ENCODE measurements around the gene TGM6. TPM values are rescaled to one million over a fixed set of nuclear protein-coding genes. Genes with fewer than 3 reads are reported as not detected.
"Not testable (repeated sequence)": the region's sequence is repeated elsewhere in the genome, so short reads cannot be mapped to it uniquely, and the experiment has no call there.

The TGM6 gene
- total and polyA plus RNA-seq, 7 experiments from 2014 or later: not detected

GRCh38 chr20:2401527-2401926 lies 20.8 kb downstream of the TGM6 start:
- POLR2A ChIA-PET: no interaction called here
- no peak for ATAC-seq

GRCh38 chr20:2402271-2402980 lies 21.7 kb downstream of the TGM6 start:
- no peaks in the 10 kb centered on the region for H3K4me1 ChIP-seq (ENCODE audit: control insufficient read depth in 2 of 2, insufficient read depth in 2 of 2, low read length in 2 of 2)
- Mint-ChIP-seq H3K9me3 (peaks cover 0 to 17% (median 2%) of the 10 kb centered on the region in 11 donors), H3K27me3 (peaks cover 0 to 11% (median 0%) of the 10 kb centered on the region in 5 donors), H3K4me1 (no peaks in the 10 kb centered on the region), H3K4me3 (no peak overlapping the region), H3K27ac (no peak overlapping the region), H3K36me3 (peaks cover 0 to 7% (median 0%) of the 10 kb centered on the region in 5 donors)
- H3K9me3 ChIP-seq (ENCODE audit: control insufficient read depth in 2 of 3, low read length in 3 of 3): peaks cover 0 to 12% (median 0%) of the 10 kb centered on the region in 3 experiments
- ChIA-PET POLR2A (no interaction called here), CTCF (no interaction called here)
- no peaks in the 10 kb centered on the region for H3K36me3 ChIP-seq (ENCODE audit: control insufficient read depth in 2 of 3, insufficient read depth in 3 of 3, low read length in 3 of 3)
- no peak overlapping the region for H3K27ac ChIP-seq (ENCODE audit: low read depth, low read length)
- no peak overlapping the region for H3K4me3 ChIP-seq (ENCODE audit: low read length)
- no peak for ATAC-seq
- DNase-seq: no peak
- H3K27me3 ChIP-seq (ENCODE audit: control insufficient read depth in 2 of 2, insufficient read depth in 2 of 2, low read length in 2 of 2): no peaks in the 10 kb centered on the region
- intact Hi-C loops (cut with micrococcal nuclease): no loop called here

More at GRCh38 chr20:2401527-2401926, 20.8 kb downstream of the TGM6 start:
- Histone ChIP-seq H3K9me3 (ENCODE audit: control insufficient read depth in 2 of 3, low read length in 3 of 3) (peaks cover 0 to 12% (median 0%) of the 10 kb centered on the region in 3 experiments), H3K27ac (ENCODE audit: low read depth, low read length) (no peak overlapping the region), H3K4me1 (ENCODE audit: control insufficient read depth in 2 of 2, insufficient read depth in 2 of 2, low read length in 2 of 2) (no peaks in the 10 kb centered on the region), H3K4me3 (ENCODE audit: low read length) (no peak overlapping the region), H3K36me3 (ENCODE audit: control insufficient read depth in 2 of 3, insufficient read depth in 3 of 3, low read length in 3 of 3) (no peaks in the 10 kb centered on the region), H3K27me3 (ENCODE audit: control insufficient read depth in 2 of 2, insufficient read depth in 2 of 2, low read length in 2 of 2) (no peaks in the 10 kb centered on the region)
- Mint-ChIP-seq H3K36me3 (peaks cover 0 to 7% (median 0%) of the 10 kb centered on the region in 5 donors), H3K9me3 (peaks cover 0 to 24% (median 2%) of the 10 kb centered on the region in 11 donors), H3K27me3 (peaks cover 0 to 11% (median 5%) of the 10 kb centered on the region in 5 donors), H3K4me1 (no peaks in the 10 kb centered on the region), H3K27ac (no peak overlapping the region), H3K4me3 (no peak overlapping the region)
- intact Hi-C loops (cut with micrococcal nuclease): no loop called here
- no peak for DNase-seq
- CTCF ChIA-PET: no interaction called here

DNA sequence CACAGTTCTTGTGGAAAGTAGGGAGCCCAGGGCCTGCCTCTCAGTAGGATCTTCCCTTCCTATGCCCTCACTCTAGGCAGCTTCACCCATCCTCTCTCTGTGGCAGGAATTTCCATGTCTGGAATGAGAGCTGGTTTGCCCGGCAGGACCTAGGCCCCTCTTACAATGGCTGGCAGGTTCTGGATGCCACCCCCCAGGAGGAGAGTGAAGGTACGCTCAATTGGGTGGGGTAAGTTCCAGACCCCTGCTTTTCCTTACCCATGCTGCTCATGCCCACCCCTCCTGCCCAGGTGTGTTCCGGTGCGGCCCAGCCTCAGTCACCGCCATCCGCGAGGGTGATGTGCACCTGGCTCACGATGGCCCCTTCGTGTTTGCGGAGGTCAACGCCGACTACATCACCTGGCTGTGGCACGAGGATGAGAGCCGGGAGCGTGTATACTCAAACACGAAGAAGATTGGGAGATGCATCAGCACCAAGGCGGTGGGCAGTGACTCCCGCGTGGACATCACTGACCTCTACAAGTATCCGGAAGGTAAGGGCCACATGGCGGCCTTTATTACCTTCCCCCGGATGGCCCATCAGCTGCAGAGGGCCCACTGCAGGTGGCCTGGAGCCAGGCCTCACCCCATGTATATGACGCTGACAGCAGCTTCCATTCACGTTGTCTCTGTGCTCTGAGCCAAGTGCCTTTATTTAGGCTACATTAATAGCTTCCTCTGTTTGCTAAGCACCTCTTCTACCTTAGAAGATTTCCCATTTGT lies 22.8 kb downstream of the TGM6 start:
- intact Hi-C loops (cut with micrococcal nuclease): no loop called here
- peaks cover 0 to 6% (median 0%) of the 10 kb centered on the region in 3 experiments for H3K9me3 ChIP-seq (ENCODE audit: control insufficient read depth in 2 of 3, low read length in 3 of 3)
- CTCF ChIA-PET: no interaction called here
- H3K36me3 Mint-ChIP-seq: peaks cover 0 to 3% (median 0%) of the 10 kb centered on the region in 5 donors
- DNase-seq (no peak), ATAC-seq (no peak)
- no peak overlapping the region for H3K4me3 Mint-ChIP-seq
- no peak overlapping the region for H3K27ac ChIP-seq (ENCODE audit: low read depth, low read length)
- no peaks in the 10 kb centered on the region for H3K4me1 ChIP-seq (ENCODE audit: control insufficient read depth in 2 of 2, insufficient read depth in 2 of 2, low read length in 2 of 2)
- POLR2A ChIA-PET: no interaction called here
- no peak overlapping the region for H3K27ac Mint-ChIP-seq
- H3K4me1 Mint-ChIP-seq: no peaks in the 10 kb centered on the region
- no peaks in the 10 kb centered on the region for H3K27me3 ChIP-seq (ENCODE audit: control insufficient read depth in 2 of 2, insufficient read depth in 2 of 2, low read length in 2 of 2)
- H3K9me3 Mint-ChIP-seq: peaks cover 0 to 13% (median 0%) of the 10 kb centered on the region in 11 donors
- peaks cover 0 to 19% (median 4%) of the 10 kb centered on the region in 5 donors for H3K27me3 Mint-ChIP-seq
- no peaks in the 10 kb centered on the region for H3K36me3 ChIP-seq (ENCODE audit: control insufficient read depth in 2 of 3, insufficient read depth in 3 of 3, low read length in 3 of 3)
- H3K4me3 ChIP-seq (ENCODE audit: low read length): no peak overlapping the region

- peaks cover 0 to 5% (median 0%) of the 10 kb centered on the region in 3 experiments for H3K9me3 ChIP-seq (ENCODE audit: control insufficient read depth in 2 of 3, low read length in 3 of 3)
- Mint-ChIP-seq H3K27ac (no peak overlapping the region), H3K9me3 (peaks cover 0 to 13% (median 0%) of the 10 kb centered on the region in 11 donors), H3K4me1 (no peaks in the 10 kb centered on the region), H3K36me3 (peaks cover 0 to 3% (median 0%) of the 10 kb centered on the region in 5 donors), H3K27me3 (peaks cover 0 to 34% (median 16%) of the 10 kb centered on the region in 5 donors), H3K4me3 (no peak overlapping the region)
- no peaks in the 10 kb centered on the region for H3K36me3 ChIP-seq (ENCODE audit: control insufficient read depth in 2 of 3, insufficient read depth in 3 of 3, low read length in 3 of 3)
- DNase-seq: no peak
- H3K27ac ChIP-seq (ENCODE audit: low read depth, low read length): no peak overlapping the region
- intact Hi-C loops (cut with micrococcal nuclease): no loop called here
- ATAC-seq: no peak
- H3K4me1 ChIP-seq (ENCODE audit: control insufficient read depth in 2 of 2, insufficient read depth in 2 of 2, low read length in 2 of 2): no peaks in the 10 kb centered on the region
- ChIA-PET POLR2A (no interaction called here), CTCF (no interaction called here)
- H3K27me3 ChIP-seq (ENCODE audit: control insufficient read depth in 2 of 2, insufficient read depth in 2 of 2, low read length in 2 of 2): no peaks in the 10 kb centered on the region
- no peak overlapping the region for H3K4me3 ChIP-seq (ENCODE audit: low read length)
Measured at GRCh38 chr20:2405693-2406065, 25.0 kb downstream of the TGM6 start.

DNA sequence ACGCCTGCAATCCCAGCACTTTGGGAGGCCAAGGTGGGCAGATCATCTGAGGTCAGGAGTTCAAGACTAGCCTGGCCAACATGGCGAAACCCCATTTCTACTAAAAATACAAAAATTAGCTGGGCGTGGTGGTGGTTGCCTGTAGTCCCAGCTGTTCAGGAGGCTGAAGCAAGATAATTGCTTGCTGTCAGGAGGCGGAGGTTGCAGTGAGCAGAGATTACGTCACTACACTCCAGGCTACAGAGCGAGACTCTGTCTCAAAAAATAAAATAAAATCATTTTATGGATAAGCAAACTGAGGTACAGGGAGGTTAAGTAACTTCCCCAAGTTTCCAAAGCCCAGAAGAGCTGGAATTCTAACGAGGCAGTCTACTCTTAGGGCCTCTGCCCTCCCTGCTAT lies 26.7 kb downstream of the TGM6 start:
- DNase-seq; CTCF ChIA-PET; POLR2A ChIA-PET; ATAC-seq; H3K36me3 Mint-ChIP-seq; H3K4me3 ChIP-seq (ENCODE audit: low read length); H3K27ac ChIP-seq (ENCODE audit: low read depth, low read length); H3K36me3 ChIP-seq (ENCODE audit: control insufficient read depth in 2 of 3, insufficient read depth in 3 of 3, low read length in 3 of 3); intact Hi-C loops (cut with micrococcal nuclease); H3K4me1 Mint-ChIP-seq; H3K4me1 ChIP-seq (ENCODE audit: control insufficient read depth in 2 of 2, insufficient read depth in 2 of 2, low read length in 2 of 2); H3K9me3 ChIP-seq (ENCODE audit: control insufficient read depth in 2 of 3, low read length in 3 of 3); H3K27ac Mint-ChIP-seq; H3K27me3 ChIP-seq (ENCODE audit: control insufficient read depth in 2 of 2, insufficient read depth in 2 of 2, low read length in 2 of 2); H3K4me3 Mint-ChIP-seq: not testable (repeated sequence)
- Mint-ChIP-seq H3K27me3 (peaks cover 5 to 48% (median 27%) of the 10 kb centered on the region in 5 donors), H3K9me3 (peaks cover 0 to 13% (median 0%) of the 10 kb centered on the region in 11 donors)

DNA sequence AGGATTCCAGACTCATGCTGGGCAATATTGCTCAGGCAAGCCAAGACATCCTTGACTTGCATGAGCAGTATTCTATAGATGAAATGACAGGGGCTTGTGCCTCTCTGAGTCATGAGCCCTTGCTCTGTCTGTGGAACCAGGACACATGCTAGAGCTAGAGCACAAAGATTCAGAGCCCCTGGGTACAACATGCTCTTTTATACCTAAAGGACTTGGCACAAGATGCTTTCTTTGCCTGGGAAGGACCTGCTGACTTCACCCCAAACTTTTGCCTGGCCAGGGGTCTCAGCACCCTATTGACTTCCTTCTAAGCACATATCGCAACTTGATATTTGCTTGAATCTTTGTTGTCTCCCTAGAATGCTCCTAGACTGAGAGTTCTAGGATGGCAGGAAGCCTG lies 27.4 kb downstream of the TGM6 start:
- Mint-ChIP-seq H3K9me3 (peaks cover 0 to 13% (median 0%) of the 10 kb centered on the region in 11 donors), H3K4me1 (no peaks in the 10 kb centered on the region), H3K36me3 (peaks cover 0 to 3% (median 0%) of the 10 kb centered on the region in 5 donors), H3K4me3 (no peak overlapping the region), H3K27ac (no peak overlapping the region), H3K27me3 (peaks cover 8 to 50% (median 31%) of the 10 kb centered on the region in 5 donors)
- Histone ChIP-seq H3K9me3 (ENCODE audit: control insufficient read depth in 2 of 3, low read length in 3 of 3) (peaks cover 0 to 5% (median 0%) of the 10 kb centered on the region in 3 experiments), H3K36me3 (ENCODE audit: control insufficient read depth in 2 of 3, insufficient read depth in 3 of 3, low read length in 3 of 3) (no peaks in the 10 kb centered on the region), H3K27me3 (ENCODE audit: control insufficient read depth in 2 of 2, insufficient read depth in 2 of 2, low read length in 2 of 2) (no peaks in the 10 kb centered on the region), H3K27ac (ENCODE audit: low read depth, low read length) (no peak overlapping the region), H3K4me1 (ENCODE audit: control insufficient read depth in 2 of 2, insufficient read depth in 2 of 2, low read length in 2 of 2) (no peaks in the 10 kb centered on the region), H3K4me3 (ENCODE audit: low read length) (no peak overlapping the region)
- ATAC-seq (no peak), DNase-seq (no peak)
- POLR2A ChIA-PET: no interaction called here
- CTCF ChIA-PET: no interaction called here
- intact Hi-C loops (cut with micrococcal nuclease): no loop called here
